Measurements from ENCODE around the gene POMT1.

The POMT1 gene

DNA sequence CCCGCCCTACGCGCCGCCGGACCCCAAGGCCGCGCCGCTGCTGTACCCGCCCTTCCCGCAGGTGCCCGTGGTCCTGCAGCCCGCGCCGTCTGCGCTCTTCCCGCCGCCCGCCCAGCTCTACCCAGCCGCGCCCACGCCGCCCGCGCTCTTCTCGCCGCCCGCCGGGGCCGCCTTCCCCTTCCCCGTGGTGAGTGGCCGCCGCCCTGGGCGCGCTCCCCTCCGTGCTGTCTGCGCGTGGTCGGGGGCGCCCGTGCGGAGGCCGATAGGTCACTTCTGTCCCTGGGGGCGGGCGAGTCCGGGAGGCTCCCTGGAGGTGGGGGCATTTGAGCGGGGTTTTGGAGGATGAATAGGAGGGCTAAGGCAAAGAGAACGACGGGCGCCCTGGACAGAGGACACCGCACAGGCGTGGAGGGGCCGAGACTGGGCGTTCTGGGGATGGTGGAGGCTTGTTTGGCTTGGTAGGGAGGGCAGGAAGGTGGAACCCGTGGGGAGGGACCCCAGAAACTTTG lies 52.2 kb downstream of the POMT1 start:
- no peak for DNase-seq (ENCODE audit: low read depth)

GRCh38 chr9:131555841-131556673 lies 53.3 kb downstream of the POMT1 start:
- no peak for DNase-seq (ENCODE audit: low read depth)

- DNase-seq (ENCODE audit: low read depth) = no peak
Observed at GRCh38 chr9:131557855-131558548, 55.3 kb downstream of the POMT1 start.

DNA sequence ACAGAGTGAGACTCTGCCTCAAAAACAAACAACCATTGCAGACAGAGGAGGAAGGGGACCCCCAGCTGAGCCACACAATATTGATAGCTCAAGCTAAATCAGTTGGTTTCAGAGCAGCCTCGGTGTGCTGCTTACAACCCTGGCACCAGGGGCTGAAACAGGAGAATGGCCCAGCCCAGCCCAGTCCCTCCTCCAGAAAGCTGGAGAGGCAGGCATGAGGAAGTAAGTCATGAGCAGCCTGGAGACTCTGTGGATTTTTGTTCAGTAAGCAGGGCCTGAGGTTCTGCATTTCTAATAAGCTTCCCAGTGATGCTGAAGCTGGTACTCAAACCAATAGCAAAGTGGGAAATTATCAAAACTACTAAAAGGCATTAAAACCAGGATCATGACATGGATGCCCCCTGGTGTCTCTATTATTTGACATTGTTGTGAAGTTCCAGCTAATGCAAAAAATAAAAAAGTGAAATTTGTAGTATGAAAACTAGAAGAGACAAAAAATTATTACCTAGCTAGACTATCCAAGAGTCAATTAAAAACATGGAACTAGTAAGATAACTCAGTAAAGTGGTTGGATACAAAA lies 56.8 kb downstream of the POMT1 start:
- DNase-seq (ENCODE audit: low read depth) = no peak

DNA sequence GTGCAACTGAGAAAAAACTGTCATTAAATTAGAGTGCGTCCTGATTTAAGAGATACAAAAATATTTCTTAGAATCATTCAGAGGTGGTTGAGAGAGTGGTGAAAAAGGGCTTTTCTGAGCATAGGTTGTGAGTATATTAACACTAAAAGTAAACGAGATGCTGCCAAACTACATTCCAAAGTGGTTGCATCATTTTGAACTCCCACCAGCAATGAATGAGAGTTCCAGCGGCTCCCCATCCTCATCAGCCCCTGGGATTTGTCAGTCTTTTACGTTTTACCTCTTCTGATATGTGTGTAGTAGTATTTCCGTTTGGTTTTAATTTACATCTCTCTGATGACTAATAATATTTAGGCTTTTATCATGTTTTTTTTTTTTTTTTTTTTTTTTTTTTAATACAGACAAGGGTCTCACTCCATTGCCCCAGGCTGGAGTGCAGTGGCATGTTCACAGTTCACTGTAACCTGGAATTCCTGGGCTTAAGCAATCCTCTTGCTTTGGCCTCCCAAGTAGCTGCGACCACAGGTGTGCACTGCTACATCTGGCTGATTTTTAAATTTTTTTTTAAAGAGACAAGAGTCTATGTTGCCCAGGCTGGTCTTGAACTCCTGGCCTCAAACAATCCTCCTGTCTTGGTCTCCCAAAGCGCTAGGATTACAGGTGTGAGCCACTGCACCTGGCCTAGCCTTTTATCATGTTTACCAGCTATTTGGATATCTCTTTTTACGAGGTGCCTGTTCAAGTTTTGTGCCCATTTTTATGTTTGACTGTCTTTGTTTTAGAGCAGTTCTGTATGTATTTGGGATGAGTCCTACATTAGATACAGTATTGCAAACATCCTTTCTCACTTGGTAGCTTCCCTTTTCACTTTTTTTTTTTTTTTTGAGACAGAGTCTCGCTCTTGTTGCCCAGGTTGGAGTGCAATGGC lies 59.6 kb downstream of the POMT1 start:
- no peak for DNase-seq (ENCODE audit: low read depth)

DNA sequence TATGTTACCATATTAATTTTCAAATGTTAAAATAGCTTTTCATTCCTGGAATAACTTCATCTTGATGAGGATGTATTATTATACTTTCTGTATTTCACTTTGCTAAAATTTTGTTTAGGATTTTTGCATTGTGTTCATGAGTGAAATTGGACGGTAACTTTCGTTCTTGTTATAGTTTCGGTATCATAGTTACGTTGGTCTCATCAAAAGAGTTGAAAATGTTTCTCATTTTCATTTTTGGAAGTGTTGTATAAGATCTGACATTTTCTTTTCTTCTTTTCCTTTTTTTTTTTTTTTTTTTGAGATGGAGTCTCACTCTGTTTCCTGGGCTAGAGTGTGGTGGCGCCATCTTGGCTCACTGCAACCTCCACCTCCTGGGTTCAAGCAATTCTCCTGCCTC lies 62.7 kb downstream of the POMT1 start:
- DNase-seq (ENCODE audit: low read depth) = no peak

GRCh38 chr9:131566158-131566557 lies 63.4 kb downstream of the POMT1 start:
- DNase-seq (ENCODE audit: low read depth) = no peak

- DNase-seq (ENCODE audit: low read depth) = no peak
Observed at GRCh38 chr9:131567910-131568309, 65.2 kb downstream of the POMT1 start.
